Subcutaneous adipose tissue (tissue), 4 donors: Measurements from ENCODE around the gene TRMT1. TPM values are rescaled to one million over a fixed set of nuclear protein-coding genes. Genes with fewer than 3 reads are reported as not detected.

Experiments
- total RNA-seq, 4 donors: library from RNA; depleted of rRNA; stranded (reverse); fragments of >200 nt; gene quantifications; one replicate each; pipeline ENCODE4 v1.1.0, GENCODE V29; 2016
- TF ChIP-seq, protein P1 (sequence below): fragments of 450-650 bp; IDR thresholded peaks from one replicate; pipeline ENCODE4 v1.5.1; 2016; ENCODE audit warnings: low read depth, mild to moderate bottlenecking, control low read depth, antibody characterized with exemption, moderate library complexity

Gene TRMT1
- total RNA-seq, 4 donors from 2014 or later = 19.5 to 35.6 (median 27.2) TPM

DNA sequence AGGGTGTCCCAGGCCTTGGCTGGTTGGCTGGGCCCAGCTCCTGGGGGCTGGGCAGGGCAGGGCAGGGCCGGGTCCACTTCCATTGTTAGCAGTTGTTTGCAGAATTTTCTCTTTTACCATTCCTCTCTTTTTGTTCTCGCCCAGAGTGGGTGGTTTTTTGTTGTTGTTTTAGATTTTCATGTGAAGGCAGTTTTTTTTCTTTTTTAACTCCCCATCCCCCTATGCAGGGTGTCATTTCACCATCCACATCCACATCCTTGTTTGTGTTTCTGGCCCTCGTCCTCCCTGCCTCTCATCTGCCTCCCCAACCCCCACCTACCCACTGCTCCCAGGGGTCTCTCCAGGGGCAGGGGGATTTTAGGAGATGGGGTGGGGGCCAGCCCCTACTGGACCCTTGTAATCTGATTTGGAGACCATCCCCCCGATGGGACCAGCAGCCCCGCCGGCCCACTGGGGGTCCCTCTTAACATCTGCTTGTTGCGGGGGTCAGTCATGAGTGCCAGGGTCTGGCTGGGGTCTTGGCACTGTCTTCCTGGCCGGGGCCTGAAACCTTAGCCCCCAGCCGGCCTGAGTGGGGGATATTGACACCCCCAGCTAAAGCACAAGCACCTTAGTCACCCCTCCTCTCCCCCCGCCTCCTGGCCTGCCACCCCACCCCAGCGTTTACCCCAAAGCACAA is 23.2 kb upstream of the TRMT1 start:
- TF ChIP-seq, protein P1, sequence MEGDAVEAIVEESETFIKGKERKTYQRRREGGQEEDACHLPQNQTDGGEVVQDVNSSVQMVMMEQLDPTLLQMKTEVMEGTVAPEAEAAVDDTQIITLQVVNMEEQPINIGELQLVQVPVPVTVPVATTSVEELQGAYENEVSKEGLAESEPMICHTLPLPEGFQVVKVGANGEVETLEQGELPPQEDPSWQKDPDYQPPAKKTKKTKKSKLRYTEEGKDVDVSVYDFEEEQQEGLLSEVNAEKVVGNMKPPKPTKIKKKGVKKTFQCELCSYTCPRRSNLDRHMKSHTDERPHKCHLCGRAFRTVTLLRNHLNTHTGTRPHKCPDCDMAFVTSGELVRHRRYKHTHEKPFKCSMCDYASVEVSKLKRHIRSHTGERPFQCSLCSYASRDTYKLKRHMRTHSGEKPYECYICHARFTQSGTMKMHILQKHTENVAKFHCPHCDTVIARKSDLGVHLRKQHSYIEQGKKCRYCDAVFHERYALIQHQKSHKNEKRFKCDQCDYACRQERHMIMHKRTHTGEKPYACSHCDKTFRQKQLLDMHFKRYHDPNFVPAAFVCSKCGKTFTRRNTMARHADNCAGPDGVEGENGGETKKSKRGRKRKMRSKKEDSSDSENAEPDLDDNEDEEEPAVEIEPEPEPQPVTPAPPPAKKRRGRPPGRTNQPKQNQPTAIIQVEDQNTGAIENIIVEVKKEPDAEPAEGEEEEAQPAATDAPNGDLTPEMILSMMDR = no peak

DNA sequence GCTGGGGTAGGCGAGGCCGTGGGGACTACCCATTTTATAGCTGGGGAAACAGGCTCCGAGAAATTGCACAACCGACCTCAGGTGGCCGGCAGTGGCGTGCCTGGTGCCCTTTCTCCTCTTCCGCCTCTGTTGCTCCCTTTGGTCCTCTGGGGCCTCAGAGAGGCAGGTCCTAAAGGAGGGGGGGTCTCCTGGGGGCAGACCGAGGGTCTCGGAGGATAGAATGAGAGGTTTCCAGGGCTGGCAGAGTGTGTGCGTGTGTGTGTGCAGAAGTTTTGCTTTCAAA is 22.3 kb upstream of the TRMT1 start:
- TF ChIP-seq, protein P1 = no peak

DNA sequence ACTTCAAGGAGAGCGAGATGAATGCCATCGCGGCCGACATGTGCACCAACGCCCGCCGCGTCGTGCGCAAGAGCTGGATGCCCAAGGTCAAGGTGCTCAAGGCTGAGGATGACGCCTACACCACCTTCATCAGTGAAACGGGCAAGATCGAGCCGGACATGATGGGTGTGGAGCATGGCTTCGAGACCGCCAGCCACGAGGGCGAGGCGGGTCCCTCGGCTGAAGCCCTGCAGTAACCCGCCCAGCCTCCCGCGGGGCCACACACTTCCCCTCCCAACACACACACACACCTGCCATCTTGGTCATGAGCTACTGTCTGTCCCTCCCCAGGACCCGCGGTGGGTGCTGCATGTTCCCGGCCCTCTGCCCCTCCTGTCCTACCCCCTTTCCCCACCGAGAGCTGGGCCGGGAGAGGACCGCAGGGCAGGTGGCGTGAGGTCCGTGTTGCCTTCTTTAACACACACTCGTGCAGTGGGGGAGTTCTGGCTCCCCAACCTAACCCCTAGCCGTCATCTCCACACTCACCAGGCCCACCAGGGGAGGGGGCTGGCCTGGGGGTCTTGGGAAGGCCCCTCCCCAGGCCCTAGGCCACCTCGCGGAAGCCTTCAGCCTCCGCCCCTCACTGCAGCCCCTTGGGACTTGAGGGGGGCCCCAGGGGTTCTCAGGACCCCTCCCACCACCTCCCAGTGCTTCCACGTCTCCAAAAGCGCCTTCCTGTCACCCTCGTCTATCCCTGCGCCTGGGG is 21.8 kb upstream of the TRMT1 start:
- TF ChIP-seq, protein P1 = no peak

DNA sequence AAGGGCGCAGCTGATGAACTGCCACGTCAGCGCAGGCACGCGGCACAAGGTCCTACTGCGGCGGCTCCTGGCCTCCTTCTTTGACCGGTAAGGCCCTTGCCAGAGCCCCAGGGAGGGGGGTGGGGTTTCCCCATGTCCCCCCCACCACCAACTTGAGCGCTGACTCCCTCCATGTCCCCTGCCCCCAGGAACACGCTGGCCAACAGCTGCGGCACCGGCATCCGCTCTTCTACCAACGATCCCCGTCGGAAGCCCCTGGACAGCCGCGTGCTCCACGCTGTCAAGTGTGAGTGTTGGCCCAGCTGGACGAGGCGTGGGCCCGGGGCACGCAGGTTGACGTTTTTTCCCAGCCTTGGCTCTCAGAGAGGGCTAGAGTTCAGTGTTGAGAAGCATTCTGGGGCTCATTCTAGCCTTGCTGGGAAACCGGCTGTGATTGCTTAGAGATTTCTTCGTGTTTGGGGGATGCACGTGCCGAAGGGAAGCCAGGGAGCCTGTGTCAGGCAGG is 20.8 kb upstream of the TRMT1 start:
- TF ChIP-seq, protein P1 = no peak

DNA sequence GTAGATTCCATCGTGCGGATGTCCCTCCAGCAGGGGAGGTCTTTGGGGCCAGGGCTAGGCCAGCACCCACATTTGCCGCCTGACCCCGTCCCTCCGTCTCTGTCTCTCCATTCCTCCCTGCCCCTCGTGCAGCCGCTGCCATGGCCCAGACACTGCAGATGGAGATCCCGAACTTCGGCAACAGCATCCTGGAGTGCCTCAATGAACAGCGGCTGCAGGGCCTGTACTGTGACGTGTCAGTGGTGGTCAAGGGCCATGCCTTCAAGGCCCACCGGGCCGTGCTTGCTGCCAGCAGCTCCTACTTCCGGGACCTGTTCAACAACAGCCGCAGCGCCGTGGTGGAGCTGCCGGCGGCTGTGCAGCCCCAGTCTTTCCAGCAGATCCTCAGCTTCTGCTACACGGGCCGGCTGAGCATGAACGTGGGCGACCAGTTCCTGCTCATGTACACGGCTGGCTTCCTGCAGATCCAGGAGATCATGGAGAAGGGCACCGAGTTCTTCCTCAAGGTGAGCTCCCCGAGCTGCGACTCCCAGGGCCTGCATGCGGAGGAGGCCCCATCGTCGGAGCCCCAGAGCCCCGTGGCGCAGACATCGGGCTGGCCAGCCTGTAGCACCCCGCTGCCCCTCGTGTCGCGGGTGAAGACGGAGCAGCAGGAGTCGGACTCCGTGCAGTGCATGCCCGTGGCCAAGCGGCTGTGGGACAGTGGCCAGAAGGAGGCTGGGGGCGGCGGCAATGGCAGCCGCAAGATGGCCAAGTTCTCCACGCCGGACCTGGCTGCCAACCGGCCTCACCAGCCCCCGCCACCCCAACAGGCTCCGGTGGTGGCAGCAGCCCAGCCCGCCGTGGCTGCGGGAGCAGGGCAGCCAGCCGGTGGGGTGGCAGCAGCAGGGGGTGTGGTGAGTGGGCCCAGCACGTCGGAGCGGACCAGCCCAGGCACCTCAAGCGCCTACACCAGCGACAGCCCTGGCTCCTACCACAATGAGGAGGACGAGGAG is 18.8 kb upstream of the TRMT1 start:
- TF ChIP-seq, protein P1 = no peak

DNA sequence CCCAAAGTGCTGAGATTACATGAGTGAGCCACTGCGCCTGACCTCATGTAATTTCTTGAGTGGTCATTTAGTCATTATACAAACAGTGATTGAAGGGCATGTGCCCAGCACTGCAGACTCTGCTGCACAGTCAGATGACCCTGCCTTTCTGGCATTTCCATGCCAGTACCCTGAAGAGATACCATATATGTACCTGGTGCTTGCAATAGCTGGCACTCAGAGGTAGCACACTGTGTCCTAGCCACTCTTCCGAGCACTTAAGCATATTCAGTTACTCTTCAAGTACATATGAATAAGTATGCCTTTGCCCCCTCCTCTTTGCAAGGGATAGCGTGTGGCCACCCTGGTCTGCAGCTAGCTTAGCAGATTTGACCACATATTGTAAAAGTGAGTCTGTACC is 18.1 kb upstream of the TRMT1 start:
- TF ChIP-seq, protein P1 = no peak
